HEK293T (cell line): Measurements from ENCODE around the gene LELP1.

Experiments
- BHLHE40 ChIP-seq: fragments of 450-650 bp; IDR thresholded peaks from 2 replicates; pipeline ENCODE4 v1.6.1; 2016; ENCODE audit warnings: mild to moderate bottlenecking, moderate library complexity, borderline replicate concordance
- FOXA1 ChIP-seq: fragments of 450-650 bp; IDR thresholded peaks from 2 replicates; pipeline ENCODE4 v1.6.1; 2016; ENCODE audit warnings: mild to moderate bottlenecking
- FOXK2 ChIP-seq: fragments of 450-650 bp; IDR thresholded peaks from 2 replicates; pipeline ENCODE4 v1.6.1; 2016; ENCODE audit warnings: mild to moderate bottlenecking
- SP1 ChIP-seq: fragments of 450-650 bp; IDR thresholded peaks from 2 replicates; pipeline ENCODE4 v1.6.1; 2017

DNA sequence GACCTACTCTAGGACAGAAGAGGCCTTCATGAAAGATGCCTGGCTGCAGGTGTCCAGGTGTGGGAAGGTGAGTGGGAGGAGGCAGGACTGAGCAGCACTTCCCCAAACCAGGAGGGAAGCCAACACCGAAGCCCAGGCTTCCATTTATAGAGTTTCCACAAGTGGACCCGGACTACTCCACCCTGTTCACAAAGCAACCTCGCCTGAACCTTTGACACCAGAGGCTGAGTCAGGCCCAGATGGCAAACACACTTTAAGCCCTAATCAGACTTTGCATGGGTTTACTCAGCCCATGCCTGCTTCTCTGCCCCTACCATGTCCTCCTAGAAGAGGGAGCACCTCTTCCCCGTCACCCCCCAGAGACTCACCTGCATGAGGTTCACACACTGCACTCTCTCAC is 28.1 kb downstream of the LELP1 start:
- TF ChIP-seq SP1: no peak
- TF ChIP-seq FOXK2: no peak
- no peak for TF ChIP-seq BHLHE40
- no peak for TF ChIP-seq FOXA1
